ENCODE results near the gene DRD4. TPM values are rescaled to one million over a fixed set of nuclear protein-coding genes. Genes with fewer than 3 reads are reported as not detected.
A peak's percentile ranks its signal among the peaks of the same experiment; 100 is the strongest.

DRD4 gene
- total and polyA plus RNA-seq, 10 of the 15 experiments (the other 5 are each of a cell fraction or from before 2014, with no cell fraction given), result not detected

DNA sequence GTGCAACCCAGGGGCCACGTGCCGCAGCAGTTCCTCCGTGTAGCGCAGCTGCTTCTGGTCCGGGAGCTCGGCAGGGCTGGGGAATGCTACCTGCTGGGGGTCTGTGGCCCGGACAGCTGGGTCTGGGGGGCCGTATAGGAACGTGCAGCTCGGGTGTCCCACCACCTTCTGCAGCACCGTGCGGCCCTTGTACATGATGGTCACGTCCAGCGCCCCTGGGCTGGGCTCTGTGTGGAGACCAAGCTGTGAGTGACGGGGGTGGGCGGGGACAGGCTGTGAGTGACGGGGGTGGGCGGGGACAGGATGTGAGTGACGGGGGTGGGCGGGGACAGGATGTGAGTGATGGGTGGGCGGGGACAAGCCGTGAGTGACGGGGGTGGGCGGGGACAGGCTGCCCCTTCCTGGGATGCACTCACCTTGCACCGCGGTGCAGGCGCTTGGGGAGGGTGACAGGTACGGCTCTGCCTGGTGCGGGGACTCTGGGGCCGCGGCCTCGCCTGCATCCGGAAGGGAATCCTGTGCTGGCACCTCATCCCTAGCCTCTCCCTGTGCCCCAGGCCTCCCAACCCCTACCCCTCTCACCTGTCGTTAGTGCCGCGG, 23.6 kb upstream of the DRD4 start (continued):
- TF ChIP-seq POLR2AphosphoS5 (IDR thresholded peaks at IDR 0.05; ENCODE audit: low read length), result peak; percentile 66; the same call in 1 of the 2 replicates
- TF ChIP-seq, protein P1, sequence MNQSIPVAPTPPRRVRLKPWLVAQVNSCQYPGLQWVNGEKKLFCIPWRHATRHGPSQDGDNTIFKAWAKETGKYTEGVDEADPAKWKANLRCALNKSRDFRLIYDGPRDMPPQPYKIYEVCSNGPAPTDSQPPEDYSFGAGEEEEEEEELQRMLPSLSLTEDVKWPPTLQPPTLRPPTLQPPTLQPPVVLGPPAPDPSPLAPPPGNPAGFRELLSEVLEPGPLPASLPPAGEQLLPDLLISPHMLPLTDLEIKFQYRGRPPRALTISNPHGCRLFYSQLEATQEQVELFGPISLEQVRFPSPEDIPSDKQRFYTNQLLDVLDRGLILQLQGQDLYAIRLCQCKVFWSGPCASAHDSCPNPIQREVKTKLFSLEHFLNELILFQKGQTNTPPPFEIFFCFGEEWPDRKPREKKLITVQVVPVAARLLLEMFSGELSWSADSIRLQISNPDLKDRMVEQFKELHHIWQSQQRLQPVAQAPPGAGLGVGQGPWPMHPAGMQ (IDR thresholded peaks at IDR 0.05; ENCODE audit: borderline replicate concordance), result no peak
- TF ChIP-seq SMARCA5 (IDR thresholded peaks at IDR 0.05), result no peak
- TF ChIP-seq ATF7 (IDR thresholded peaks at IDR 0.05; ENCODE audit: low read depth), result no peak
- TF ChIP-seq ZNF622 (IDR thresholded peaks at IDR 0.05), result no peak
- no peak for TF ChIP-seq SP1 (IDR thresholded peaks at IDR 0.05; ENCODE audit: low read depth, low read length)
- no peak for TF ChIP-seq DPF2 (IDR thresholded peaks at IDR 0.05)
- no peak; the same call in 1 of the 2 replicates for TF ChIP-seq BACH1 (IDR thresholded peaks at IDR 0.05; ENCODE audit: borderline replicate concordance)
- TF ChIP-seq, protein P2, sequence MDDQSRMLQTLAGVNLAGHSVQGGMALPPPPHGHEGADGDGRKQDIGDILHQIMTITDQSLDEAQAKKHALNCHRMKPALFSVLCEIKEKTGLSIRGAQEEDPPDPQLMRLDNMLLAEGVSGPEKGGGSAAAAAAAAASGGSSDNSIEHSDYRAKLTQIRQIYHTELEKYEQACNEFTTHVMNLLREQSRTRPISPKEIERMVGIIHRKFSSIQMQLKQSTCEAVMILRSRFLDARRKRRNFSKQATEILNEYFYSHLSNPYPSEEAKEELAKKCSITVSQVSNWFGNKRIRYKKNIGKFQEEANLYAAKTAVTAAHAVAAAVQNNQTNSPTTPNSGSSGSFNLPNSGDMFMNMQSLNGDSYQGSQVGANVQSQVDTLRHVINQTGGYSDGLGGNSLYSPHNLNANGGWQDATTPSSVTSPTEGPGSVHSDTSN (IDR thresholded peaks at IDR 0.05; ENCODE audit: insufficient replicate concordance, low read depth, low read length), result peak; percentile 90
- TF ChIP-seq RCOR1 (conservative IDR thresholded peaks at IDR 0.05; ENCODE audit: low read depth, low read length), result no peak
- TF ChIP-seq EGR1 (IDR thresholded peaks at IDR 0.05; ENCODE audit: borderline replicate concordance in 1 of 2, low read depth in 2 of 2, low read length in 2 of 2), result 0 out of 3 replicates have a peak, but pooled peaks of 1 of the 2 experiments have one; percentile 4
- TF ChIP-seq MXI1 (IDR thresholded peaks at IDR 0.05; ENCODE audit: low read depth, low read length), result no peak
- TF ChIP-seq POU2F2 (IDR thresholded peaks at IDR 0.05; ENCODE audit: borderline replicate concordance, low read depth, low read length), result peak; percentile 54; the same call in 2 of the 3 replicates
- no peak for TF ChIP-seq SUZ12 (IDR thresholded peaks at IDR 0.05; ENCODE audit: unreplicated experiment)
- TF ChIP-seq BCL11A (IDR thresholded peaks at IDR 0.05; ENCODE audit: low read depth, low read length), result 0 out of 2 replicates have a peak, but pooled peaks have one; percentile 18
- no peak for TF ChIP-seq ASH2L (IDR thresholded peaks at IDR 0.05; ENCODE audit: borderline replicate concordance, low read depth)
- TF ChIP-seq SIN3A (IDR thresholded peaks at IDR 0.05; ENCODE audit: low read depth, low read length), result no peak
- TF ChIP-seq, protein P3, sequence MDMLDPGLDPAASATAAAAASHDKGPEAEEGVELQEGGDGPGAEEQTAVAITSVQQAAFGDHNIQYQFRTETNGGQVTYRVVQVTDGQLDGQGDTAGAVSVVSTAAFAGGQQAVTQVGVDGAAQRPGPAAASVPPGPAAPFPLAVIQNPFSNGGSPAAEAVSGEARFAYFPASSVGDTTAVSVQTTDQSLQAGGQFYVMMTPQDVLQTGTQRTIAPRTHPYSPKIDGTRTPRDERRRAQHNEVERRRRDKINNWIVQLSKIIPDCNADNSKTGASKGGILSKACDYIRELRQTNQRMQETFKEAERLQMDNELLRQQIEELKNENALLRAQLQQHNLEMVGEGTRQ (IDR thresholded peaks at IDR 0.05; ENCODE audit: borderline replicate concordance, low read depth, low read length), result no peak
- TF ChIP-seq, protein P4, sequence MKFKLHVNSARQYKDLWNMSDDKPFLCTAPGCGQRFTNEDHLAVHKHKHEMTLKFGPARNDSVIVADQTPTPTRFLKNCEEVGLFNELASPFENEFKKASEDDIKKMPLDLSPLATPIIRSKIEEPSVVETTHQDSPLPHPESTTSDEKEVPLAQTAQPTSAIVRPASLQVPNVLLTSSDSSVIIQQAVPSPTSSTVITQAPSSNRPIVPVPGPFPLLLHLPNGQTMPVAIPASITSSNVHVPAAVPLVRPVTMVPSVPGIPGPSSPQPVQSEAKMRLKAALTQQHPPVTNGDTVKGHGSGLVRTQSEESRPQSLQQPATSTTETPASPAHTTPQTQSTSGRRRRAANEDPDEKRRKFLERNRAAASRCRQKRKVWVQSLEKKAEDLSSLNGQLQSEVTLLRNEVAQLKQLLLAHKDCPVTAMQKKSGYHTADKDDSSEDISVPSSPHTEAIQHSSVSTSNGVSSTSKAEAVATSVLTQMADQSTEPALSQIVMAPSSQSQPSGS (IDR thresholded peaks at IDR 0.05; ENCODE audit: low read length), result no peak
- 0 out of 2 replicates have a peak, but pooled peaks have one; percentile 45 for TF ChIP-seq PML (IDR thresholded peaks at IDR 0.05; ENCODE audit: low read length)
- TF ChIP-seq SREBF2 (IDR thresholded peaks at IDR 0.05; ENCODE audit: low read length), result no peak
- TF ChIP-seq, protein P5, sequence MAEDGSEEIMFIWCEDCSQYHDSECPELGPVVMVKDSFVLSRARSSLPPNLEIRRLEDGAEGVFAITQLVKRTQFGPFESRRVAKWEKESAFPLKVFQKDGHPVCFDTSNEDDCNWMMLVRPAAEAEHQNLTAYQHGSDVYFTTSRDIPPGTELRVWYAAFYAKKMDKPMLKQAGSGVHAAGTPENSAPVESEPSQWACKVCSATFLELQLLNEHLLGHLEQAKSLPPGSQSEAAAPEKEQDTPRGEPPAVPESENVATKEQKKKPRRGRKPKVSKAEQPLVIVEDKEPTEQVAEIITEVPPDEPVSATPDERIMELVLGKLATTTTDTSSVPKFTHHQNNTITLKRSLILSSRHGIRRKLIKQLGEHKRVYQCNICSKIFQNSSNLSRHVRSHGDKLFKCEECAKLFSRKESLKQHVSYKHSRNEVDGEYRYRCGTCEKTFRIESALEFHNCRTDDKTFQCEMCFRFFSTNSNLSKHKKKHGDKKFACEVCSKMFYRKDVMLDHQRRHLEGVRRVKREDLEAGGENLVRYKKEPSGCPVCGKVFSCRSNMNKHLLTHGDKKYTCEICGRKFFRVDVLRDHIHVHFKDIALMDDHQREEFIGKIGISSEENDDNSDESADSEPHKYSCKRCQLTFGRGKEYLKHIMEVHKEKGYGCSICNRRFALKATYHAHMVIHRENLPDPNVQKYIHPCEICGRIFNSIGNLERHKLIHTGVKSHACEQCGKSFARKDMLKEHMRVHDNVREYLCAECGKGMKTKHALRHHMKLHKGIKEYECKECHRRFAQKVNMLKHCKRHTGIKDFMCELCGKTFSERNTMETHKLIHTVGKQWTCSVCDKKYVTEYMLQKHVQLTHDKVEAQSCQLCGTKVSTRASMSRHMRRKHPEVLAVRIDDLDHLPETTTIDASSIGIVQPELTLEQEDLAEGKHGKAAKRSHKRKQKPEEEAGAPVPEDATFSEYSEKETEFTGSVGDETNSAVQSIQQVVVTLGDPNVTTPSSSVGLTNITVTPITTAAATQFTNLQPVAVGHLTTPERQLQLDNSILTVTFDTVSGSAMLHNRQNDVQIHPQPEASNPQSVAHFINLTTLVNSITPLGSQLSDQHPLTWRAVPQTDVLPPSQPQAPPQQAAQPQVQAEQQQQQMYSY (CRISPR knock-in tag; IDR thresholded peaks at IDR 0.05), result no peak
- TF ChIP-seq TCF12 (IDR thresholded peaks at IDR 0.05; ENCODE audit: low read depth, low read length), result no peak
